Rectal smooth muscle tissue (tissue), 1 donor: ENCODE results near the gene SH3GL1.

Experiments used
- H3K27ac ChIP-seq: one replicate; pipeline ENCODE4 v1.7.0; 2013; ENCODE audit warnings: low read depth, low read length, inconsistent platforms
- H3K27me3 ChIP-seq: one replicate; pipeline ENCODE4 v1.7.0; 2013; ENCODE audit warnings: low read length; ENCODE audit not compliant: control insufficient read depth, insufficient read depth
- H3K36me3 ChIP-seq: one replicate; pipeline ENCODE4 v1.7.0; 2013; ENCODE audit warnings: low read length; ENCODE audit not compliant: control insufficient read depth, insufficient read depth
- H3K4me1 ChIP-seq: one replicate; pipeline ENCODE4 v1.7.0; 2013; ENCODE audit warnings: low read length; ENCODE audit not compliant: control insufficient read depth, insufficient read depth
- H3K4me3 ChIP-seq: one replicate; pipeline ENCODE4 v1.7.0; 2013; ENCODE audit warnings: low read length
- H3K9ac ChIP-seq: one replicate; pipeline ENCODE4 v1.7.0; 2013; ENCODE audit warnings: low read length

Gene SH3GL1, protein sequence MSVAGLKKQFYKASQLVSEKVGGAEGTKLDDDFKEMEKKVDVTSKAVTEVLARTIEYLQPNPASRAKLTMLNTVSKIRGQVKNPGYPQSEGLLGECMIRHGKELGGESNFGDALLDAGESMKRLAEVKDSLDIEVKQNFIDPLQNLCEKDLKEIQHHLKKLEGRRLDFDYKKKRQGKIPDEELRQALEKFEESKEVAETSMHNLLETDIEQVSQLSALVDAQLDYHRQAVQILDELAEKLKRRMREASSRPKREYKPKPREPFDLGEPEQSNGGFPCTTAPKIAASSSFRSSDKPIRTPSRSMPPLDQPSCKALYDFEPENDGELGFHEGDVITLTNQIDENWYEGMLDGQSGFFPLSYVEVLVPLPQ

GRCh38 chr19:4400135-4400936 is at the start of gene SH3GL1:
Gene SH3GL1, minus strand, starts transcription at chr19:4400547. Its CDS starts 179 bp downstream, at chr19:4400368.
- Histone ChIP-seq H3K4me3 (peak within 1 kb of the TSS; percentile 93), H3K27ac (peak within 1 kb of the TSS; percentile 78), H3K27me3 (no peaks in the 10 kb centered on the region), H3K36me3 (peaks cover 2% of the 10 kb centered on the region), H3K9ac (peak within 1 kb of the TSS; percentile 50), H3K4me1 (peaks cover 11% of the 10 kb centered on the region)

GRCh38 chr19:4449639-4450028 is 49.3 kb upstream of the SH3GL1 start:
- no peak overlapping the region for H3K9ac ChIP-seq
- H3K36me3 ChIP-seq, result peaks cover 42% of the 10 kb centered on the region
- H3K4me1 ChIP-seq, result no peaks in the 10 kb centered on the region
- no peak overlapping the region for H3K27ac ChIP-seq
- H3K4me3 ChIP-seq, result no peak overlapping the region
- no peaks in the 10 kb centered on the region for H3K27me3 ChIP-seq

GRCh38 chr19:4449022-4449638 is 48.8 kb upstream of the SH3GL1 start:
- Histone ChIP-seq H3K27ac (peak overlapping the region; percentile 56), H3K9ac (no peak overlapping the region), H3K36me3 (peaks cover 37% of the 10 kb centered on the region), H3K4me3 (no peak overlapping the region), H3K27me3 (no peaks in the 10 kb centered on the region), H3K4me1 (no peaks in the 10 kb centered on the region)

DNA sequence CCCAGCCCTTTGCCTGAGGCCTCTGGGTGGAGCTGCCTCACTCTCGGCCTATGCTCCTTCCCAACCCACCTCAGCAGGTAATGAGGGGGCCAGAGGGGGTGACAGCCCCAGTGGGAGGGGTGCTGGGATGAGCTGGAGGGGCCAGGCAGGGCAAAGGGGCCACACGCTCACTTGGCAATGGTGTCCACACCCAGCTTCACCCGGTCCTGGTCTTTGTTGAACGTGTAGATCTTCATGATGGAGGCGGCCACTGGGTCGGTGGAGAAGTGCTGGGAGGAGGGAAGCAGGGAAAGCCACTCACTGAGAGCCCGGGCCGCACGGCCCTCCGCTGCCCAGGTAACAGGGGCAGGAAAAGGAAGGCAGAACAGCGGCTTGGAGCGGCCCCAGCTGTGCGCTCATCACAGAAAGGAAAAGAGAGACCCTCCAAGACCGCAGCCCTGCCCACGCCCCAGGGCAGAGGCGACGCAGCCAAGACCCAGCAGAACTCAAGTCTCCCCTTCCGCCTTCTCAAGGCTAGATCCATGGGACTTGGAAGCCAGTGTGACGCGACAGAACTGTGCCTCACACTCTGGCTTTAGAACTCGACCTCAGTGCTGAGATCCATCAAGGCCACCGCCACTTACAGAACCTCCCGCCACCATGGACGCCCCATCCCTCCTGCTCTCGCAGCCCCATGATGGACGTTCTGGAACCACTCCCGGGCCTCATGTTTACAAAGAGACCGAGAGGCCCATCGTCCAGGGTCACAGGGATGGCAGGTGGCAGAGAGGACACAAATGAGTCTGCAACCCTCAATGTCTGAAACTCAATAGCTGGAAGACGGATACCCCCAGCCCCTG is 48.0 kb upstream of the SH3GL1 start:
- no peaks in the 10 kb centered on the region for H3K4me1 ChIP-seq
- no peak overlapping the region for H3K9ac ChIP-seq
- H3K27me3 ChIP-seq, result no peaks in the 10 kb centered on the region
- H3K27ac ChIP-seq, result no peak overlapping the region
- peaks cover 35% of the 10 kb centered on the region for H3K36me3 ChIP-seq
- H3K4me3 ChIP-seq, result no peak overlapping the region

DNA sequence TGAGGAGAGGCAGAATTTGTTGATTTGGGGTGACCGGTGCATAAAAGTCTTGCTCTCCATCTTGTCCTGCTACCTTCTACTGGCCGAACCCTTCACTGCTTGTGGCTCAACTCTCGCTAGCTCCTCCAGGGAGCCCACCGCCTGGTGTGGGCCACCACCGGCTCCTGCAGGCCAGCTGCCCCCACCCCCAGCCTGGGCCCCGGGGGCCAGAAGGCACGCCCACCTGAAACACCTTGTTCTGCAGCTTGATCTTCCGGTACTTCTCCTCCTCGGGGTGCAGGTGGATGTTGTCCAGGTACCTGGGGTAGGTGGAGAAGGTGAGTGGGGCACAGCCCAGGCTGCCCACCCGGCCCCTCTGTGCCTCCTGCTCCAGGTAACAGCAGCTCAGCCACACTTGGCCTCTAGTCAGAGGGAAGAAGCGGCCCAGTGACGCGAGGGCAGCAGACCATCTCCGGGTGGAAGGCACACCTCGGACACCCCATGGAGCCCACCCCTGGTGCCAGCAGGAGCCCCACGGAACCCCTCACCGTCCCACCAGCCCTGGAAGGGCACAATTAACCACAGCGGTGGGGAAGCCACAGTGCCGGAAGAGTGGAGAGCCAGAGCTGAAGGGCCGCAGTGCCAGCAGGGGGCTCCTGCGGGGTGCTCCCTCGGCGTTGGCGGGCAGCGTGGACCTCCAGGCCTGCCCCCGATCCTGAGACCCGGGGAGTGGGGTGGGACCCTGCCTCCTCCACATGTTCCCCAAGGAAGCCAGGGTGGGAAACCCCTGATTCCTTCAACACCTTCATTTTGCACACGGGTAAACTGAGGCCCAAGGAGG is 47.2 kb upstream of the SH3GL1 start:
- Histone ChIP-seq H3K27me3 (no peaks in the 10 kb centered on the region), H3K9ac (no peak overlapping the region), H3K36me3 (peaks cover 28% of the 10 kb centered on the region), H3K4me3 (no peak overlapping the region), H3K4me1 (no peaks in the 10 kb centered on the region), H3K27ac (no peak overlapping the region)

DNA sequence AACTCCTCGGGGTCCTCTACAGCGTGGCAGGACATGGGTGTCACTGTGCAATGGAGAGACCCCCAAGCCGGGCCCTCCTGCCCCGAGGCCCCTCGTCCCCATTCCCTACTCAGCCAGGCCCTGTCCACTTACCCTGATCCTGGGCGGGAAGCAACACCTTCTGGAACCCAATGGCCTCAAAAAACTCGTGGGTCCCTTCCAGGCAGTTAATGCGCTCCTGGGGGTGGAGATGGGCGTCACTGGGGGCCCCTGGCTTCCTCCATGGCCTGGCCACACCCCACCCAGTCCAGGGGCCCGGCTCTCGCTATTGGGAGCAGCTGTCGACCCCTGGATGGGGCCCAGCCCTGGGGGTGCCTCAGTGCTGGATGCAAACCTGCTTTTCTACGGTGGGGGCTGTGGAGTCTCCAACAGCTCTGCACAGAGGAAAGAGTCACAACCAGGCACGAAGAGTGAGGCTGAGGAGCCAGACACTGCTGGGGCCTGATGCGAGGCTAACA is 46.4 kb upstream of the SH3GL1 start:
- Histone ChIP-seq H3K27ac (no peak overlapping the region), H3K27me3 (no peaks in the 10 kb centered on the region), H3K4me3 (no peak overlapping the region), H3K9ac (no peak overlapping the region), H3K4me1 (no peaks in the 10 kb centered on the region), H3K36me3 (peaks cover 27% of the 10 kb centered on the region)

GRCh38 chr19:4445963-4446703 is 45.8 kb upstream of the SH3GL1 start:
- Histone ChIP-seq H3K27me3 (no peaks in the 10 kb centered on the region), H3K27ac (no peak overlapping the region), H3K36me3 (peaks cover 27% of the 10 kb centered on the region), H3K4me3 (no peak overlapping the region), H3K4me1 (no peaks in the 10 kb centered on the region), H3K9ac (no peak overlapping the region)

DNA sequence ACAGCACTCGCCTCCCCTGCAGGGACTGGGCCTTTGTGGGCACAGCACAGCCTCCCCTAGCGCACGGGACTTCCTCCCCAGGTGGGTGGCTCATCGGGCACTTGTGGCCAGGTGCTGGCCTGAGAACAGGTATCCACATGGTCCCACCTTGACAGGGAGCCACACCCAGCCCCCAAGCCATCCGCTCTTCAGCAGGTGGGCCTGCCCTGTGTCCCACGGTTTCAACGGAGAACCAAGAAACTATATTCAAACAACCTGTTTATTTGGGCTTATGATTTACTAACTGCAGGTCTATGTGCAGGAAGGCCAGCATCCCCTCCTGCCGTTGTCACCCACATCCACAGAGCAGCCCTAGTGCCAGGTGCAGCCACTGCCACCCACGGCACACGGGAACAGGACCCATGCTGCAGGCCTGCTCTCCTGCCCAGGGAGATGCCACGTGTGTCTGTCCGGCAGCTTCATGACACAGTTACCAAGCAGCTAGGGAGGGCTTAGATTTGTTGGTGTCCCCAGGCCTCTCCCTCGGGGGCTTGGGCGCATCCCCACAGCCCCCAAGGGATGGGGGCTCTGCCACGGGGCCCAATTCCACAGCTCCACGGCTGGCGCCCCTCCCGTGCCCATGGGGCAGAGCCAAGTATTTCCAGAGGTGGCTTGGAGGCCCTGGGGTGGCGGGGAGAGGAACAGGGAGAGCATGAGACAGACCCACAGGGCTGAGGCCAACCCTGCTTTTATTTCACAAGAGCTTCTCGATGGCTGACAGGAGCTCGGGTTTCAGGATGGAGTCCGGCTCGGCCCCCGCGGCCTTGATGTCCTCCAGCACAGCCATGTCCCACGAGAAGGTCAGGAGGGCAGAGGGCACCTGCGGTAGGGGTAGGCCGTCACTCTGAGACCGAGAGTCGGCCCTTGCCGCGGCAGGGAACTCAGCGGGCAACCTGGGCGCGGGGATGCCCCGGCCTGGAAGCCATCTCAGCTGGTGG is 44.7 kb upstream of the SH3GL1 start:
- H3K4me3 ChIP-seq, result no peak overlapping the region
- H3K36me3 ChIP-seq, result peaks cover 27% of the 10 kb centered on the region
- H3K27me3 ChIP-seq, result no peaks in the 10 kb centered on the region
- no peak overlapping the region for H3K9ac ChIP-seq
- no peaks in the 10 kb centered on the region for H3K4me1 ChIP-seq
- no peak overlapping the region for H3K27ac ChIP-seq

DNA sequence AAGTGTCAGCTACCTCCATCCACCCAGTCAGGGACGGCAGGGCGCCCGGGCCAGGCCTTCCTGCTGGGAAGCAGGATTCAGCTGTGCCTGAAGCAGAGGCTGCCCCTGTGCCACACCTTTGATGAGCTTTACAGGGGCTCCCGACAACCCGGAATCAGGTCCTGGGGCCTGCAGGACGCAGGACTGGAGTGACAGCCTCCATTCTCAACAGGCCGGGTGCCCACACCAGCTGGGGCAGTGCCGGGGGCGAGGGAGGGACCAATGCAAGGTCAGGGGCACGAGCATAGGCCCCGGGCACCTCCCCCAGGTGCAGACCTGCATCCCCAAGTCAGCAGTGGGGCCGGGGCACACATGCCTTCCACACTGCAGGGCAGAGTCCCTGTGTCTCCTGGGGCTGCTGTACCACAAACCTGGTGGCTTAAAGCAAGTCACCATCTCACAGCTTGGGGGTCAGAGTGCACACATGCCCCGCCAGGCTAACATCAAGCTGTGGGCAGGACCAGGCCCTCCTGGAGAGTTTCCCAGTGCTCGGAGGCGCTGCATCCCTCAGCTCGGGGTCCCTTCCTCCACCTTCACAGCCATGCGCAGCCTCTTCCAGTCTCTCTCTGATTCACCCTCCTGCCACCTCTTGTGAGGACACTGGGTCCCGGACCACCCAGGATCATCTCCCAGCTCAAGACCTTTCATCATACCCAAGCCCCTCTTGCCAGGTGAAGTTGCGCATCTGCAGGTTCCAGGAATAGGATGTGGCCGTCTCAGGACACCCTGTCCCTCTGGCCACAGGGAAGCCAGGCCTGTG is 43.8 kb upstream of the SH3GL1 start:
- Histone ChIP-seq H3K27ac (no peak overlapping the region), H3K4me1 (no peaks in the 10 kb centered on the region), H3K27me3 (no peaks in the 10 kb centered on the region), H3K9ac (no peak overlapping the region), H3K36me3 (peaks cover 27% of the 10 kb centered on the region), H3K4me3 (no peak overlapping the region)
